T-helper 2 cell treated with Interferon-gamma antibody and Interleukin-4, amounts not matched to agents 100 ng/mL and 5 ng/mL, for 36 hours (primary cell): ENCODE results near the gene DSE. TPM values are rescaled to one million over a fixed set of nuclear protein-coding genes. Genes with fewer than 3 reads are reported as not detected.

Source experiments
- intact Hi-C: fragments of 100-400 bp; cut with micrococcal nuclease; formaldehyde crosslinking; loops from one replicate; pipeline ENCODE4 v1.15.1; 2023
- total RNA-seq: library from RNA; stranded (reverse); gene quantifications from 2 replicates; pipeline ENCODE4 v1.2.3, GENCODE V29; 2022

DSE gene
- total RNA-seq, 1 donor from 2014 or later: 3.0 TPM

GRCh38 chr6:116386581-116387299 lies 16.0 kb downstream of the DSE start:
- intact Hi-C loops: no loop called here

DNA sequence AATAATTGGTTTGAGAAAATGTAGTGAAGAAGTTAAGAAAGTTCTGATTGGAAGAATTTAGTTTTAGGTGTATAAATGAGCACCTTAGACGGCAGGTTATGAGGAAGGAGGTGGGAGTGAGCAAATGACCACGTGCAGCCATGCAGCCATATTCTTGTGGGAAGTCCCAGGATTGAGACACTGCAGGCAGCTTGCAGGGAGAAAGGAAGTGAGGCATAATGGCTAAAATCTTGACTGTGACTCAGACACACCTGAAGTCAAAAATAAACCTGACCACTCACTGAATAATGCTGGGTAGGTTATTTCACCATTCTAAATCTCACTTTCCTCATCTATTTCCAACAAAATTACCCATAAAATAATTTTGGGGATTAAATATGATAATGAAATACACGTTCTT lies 16.6 kb downstream of the DSE start:
- intact Hi-C loops: no loop called here

DNA sequence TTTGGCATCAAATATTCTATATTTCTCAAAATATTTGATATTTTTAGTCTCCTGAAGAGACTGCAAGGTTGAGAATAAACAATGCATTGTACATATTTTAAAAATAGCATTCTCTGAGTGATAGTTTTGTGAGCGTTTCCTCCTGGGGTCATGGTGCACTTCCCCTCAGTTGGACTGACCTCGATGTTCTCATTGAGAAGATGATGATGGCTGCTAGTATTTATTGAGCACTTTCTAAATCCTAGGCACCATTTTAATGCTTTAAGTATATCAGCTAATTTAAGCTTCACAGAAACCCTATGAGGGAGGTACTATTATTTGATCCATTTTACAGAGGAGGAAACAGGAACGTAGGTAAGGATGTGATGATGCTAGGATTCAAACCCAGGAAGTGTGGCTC lies 18.2 kb downstream of the DSE start:
- intact Hi-C loops: no loop called here

DNA sequence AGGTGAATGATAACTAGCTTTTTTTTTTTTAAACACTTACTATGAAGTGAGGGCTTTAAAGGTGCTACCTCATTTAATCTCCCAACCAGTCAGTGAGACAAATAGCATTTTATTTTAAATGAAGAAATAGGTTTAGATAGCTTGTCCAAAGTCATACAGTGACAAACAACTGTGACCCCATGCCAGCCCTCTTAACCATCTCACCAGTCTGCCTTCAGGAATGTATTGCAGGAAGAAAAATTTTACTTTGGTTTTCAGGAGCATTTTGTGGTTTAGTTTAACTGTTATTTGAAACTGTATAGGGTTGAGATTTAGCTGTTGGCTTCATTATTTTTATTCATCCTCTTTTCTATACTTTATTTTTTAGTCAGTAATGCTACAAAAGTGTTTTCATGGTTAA lies 18.6 kb downstream of the DSE start:
- intact Hi-C loops: no loop called here

GRCh38 chr6:116390581-116390980 lies 19.8 kb downstream of the DSE start:
- intact Hi-C loops: no loop called here

GRCh38 chr6:116392132-116393013 lies 21.6 kb downstream of the DSE start:
- intact Hi-C loops: no loop called here

- intact Hi-C loops: no loop called here
Observed at GRCh38 chr6:116393430-116393829, 22.7 kb downstream of the DSE start.

DNA sequence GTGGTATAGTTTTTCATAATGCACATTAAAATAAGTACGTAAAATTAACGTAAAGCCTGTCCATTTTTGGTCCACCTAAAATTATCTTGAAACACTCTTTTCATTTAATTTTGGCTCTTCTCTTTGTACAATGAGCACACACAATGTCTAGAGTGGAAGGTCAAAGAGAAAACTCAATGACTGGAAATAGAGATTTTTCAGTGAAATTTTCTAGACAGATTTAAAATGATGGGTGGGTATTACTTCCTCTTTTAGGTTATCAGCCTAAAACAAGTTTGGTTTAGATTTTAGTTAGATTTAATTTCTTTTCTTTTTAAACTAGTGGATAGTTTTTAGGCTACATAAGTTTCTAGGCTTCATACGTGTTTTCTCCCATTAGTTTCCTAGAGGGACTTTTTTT lies 24.9 kb downstream of the DSE start:
- intact Hi-C loops: no loop called here

GRCh38 chr6:116396441-116396840 lies 25.7 kb downstream of the DSE start:
- intact Hi-C loops: no loop called here

- intact Hi-C loops: no loop called here
Observed at GRCh38 chr6:116397914-116398313, 27.2 kb downstream of the DSE start.

GRCh38 chr6:116398316-116399010 lies 27.7 kb downstream of the DSE start:
- intact Hi-C loops: no loop called here

DNA sequence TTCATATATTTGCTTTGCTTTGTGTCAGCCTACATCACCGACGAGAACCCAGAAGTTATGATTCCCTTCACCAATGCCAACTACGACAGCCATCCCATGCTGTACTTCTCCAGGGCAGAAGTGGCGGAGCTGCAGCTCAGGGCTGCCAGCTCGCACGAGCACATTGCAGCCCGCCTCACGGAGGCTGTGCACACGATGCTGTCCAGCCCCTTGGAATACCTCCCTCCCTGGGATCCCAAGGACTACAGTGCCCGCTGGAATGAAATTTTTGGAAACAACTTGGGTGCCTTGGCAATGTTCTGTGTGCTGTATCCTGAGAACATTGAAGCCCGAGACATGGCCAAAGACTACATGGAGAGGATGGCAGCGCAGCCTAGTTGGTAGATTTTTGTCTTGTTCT lies 28.5 kb downstream of the DSE start:
- intact Hi-C loops: no loop called here

GRCh38 chr6:116400328-116400727 lies 29.6 kb downstream of the DSE start:
- intact Hi-C loops: no loop called here

GRCh38 chr6:116402108-116402937 lies 31.6 kb downstream of the DSE start:
- intact Hi-C loops: no loop called here

- intact Hi-C loops: no loop called here
Observed at GRCh38 chr6:116403205-116403604, 32.5 kb downstream of the DSE start.

DNA sequence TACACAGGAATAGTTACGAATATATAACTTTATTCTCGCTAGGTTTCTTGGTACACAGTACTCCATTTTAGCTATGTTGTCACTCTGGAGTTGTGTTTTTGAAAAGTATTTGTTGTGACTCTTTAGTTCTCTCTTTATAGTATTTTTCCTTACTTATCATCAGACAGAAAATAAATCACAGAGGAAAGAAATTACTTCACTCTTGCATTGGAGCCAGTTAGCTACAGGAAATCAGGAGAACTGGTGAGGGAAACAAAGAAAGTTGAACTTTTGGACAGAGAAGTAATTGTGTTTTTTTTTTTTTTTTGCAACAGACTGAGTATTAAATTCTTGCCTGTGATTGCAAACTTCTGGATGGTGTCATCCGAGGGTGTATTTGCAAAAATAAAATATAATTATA lies 33.9 kb downstream of the DSE start:
- intact Hi-C loops: no loop called here

DNA sequence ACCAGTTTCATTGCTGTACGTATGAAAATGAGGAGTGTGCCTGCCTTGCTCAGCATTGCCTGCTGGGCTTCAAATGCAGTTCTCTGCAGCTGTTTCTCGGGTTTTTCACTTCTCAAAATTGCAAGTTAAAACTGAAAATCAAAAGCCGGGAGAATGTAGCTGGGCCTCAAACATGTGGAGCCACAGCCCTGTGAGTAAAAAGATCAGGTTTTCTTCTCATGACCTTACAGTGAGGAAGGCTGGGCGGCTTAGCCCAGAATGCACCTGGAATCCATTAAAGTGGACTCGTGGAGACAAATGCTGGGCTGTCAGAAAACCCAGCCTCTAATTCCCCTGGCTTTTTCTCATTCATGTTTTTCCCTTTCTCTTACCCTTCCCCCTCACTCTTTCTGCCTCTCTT lies 34.4 kb downstream of the DSE start:
- intact Hi-C loops: no loop called here

GRCh38 chr6:116405652-116406356 lies 35.1 kb downstream of the DSE start:
- intact Hi-C loops: no loop called here

DNA sequence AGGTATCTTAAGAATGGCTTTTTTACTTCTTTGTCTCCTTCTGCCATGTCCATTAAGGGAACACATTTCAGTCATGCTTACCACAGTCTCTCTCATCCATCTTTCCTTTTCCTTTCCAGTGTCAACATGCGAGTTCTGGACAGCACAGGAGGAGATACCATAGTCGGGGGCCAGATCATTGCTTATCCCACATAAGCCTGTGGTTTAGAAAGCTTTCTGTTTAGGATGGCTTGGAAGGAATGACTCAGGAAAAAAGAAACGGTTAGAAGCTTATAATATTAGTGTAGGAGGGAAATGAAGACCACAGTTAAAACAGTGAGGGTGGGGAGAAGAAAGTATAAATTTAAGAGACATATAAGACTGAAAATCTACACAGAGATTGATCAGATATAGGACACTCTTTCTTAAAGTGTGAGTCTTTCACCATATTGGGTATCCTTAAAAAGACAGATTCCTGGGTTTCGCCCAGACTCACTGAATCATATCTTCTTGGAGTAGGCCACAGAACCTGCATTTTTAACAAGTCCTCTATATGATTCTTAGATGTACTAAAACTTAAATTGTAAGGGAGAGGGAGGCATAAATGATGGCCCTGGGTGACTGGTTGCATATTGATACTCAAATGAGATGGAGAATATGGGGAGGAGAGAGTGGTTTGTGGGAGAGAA lies 36.1 kb downstream of the DSE start:
- intact Hi-C loops: no loop called here

- intact Hi-C loops: no loop called here
Observed at GRCh38 chr6:116408491-116408890, 37.7 kb downstream of the DSE start.
